HG03139 (cell line): ENCODE results near the gene SMARCD3.

Experiments used
- ATAC-seq: cut with Tn5 transposase; IDR thresholded peaks from one replicate; pipeline ENCODE4 v1.9.1; 2021; ENCODE audit not compliant: unreplicated experiment

Gene SMARCD3

DNA sequence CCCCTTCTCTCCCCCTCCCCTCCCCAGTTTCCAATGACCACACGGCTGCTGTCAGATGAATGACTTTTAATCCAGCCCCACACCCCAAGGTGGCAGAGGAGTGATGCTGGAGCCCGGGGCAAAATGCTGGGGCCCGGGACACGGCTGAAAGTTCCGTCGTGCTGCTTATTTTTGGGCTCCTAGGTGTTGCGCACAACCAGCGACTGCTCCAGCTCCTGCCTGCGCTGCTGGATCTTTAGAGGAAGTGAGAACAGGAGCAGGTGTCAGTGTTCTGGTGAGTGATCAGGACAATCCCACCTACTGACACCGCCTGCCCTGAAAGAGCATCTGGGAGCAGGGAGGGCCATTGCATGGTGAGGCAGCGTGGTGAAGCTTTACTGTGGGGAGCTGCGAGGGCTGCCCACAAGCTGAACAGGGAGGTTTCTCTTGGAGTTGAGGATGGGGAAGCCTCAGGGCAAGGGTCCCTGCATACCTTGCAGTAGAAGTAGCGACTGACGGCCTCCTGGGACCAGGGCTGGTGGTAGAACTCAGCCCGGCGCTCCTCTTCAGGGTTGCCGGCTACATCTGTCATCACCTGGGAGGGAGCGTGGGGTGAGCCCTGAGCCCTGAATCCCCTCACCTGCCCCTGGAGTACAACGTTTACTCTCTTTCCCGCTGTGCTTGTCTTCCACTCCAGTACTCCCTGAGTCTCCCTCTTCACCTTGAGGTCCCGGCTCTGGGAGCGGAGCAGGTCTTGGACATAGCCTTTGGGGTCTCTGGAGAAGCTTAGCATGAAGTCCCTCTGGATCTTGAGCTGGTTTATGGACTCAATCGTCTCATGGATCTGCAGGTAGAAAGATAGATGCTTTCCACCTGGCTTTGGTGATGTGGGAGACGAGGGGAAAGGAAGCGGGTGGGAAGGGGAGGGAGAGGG lies 9.3 kb downstream of the SMARCD3 start:
- no peak for ATAC-seq

DNA sequence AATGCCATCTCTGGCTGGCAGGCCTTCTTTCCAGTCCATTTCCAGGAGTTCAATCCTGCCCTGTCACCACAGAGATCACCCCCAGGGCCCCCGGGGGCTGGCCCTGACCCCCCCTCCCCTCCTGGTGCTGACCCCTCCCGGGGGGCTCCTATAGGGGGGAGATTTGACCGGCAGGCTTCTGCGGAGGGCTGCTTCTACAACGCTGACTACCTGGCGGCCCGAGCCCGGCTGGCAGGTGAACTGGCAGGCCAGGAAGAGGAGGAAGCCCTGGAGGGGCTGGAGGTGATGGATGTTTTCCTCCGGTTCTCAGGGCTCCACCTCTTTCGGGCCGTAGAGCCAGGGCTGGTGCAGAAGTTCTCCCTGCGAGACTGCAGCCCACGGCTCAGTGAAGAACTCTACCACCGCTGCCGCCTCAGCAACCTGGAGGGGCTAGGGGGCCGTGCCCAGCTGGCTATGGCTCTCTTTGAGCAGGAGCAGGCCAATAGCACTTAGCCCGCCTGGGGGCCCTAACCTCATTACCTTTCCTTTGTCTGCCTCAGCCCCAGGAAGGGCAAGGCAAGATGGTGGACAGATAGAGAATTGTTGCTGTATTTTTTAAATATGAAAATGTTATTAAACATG lies 10.2 kb downstream of the SMARCD3 start:
- no peak for ATAC-seq

DNA sequence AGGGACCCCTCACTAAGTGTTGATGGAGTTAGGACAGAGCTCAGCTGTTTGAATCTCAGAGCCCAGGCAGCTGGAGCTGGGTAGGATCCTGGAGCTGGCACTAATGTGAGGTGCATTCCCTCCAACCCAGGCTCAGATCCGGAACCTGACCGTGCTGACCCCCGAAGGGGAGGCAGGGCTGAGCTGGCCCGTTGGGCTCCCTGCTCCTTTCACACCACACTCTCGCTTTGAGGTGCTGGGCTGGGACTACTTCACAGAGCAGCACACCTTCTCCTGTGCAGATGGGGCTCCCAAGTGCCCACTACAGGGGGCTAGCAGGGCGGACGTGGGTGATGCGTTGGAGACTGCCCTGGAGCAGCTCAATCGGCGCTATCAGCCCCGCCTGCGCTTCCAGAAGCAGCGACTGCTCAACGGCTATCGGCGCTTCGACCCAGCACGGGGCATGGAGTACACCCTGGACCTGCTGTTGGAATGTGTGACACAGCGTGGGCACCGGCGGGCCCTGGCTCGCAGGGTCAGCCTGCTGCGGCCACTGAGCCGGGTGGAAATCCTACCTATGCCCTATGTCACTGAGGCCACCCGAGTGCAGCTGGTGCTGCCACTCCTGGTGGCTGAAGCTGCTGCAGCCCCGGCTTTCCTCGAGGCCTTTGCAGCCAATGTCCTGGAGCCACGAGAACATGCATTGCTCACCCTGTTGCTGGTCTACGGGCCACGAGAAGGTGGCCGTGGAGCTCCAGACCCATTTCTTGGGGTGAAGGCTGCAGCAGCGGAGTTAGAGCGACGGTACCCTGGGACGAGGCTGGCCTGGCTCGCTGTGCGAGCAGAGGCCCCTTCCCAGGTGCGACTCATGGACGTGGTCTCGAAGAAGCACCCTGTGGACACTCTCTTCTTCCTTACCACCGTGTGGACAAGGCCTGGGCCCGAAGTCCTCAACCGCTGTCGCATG lies 11.0 kb downstream of the SMARCD3 start:
- ATAC-seq, result no peak

- ATAC-seq, result no peak
These were observed 12.1 kb downstream of the SMARCD3 start for GRCh38 chr7:151236406-151236805.

GRCh38 chr7:151235091-151235787 lies 13.3 kb downstream of the SMARCD3 start:
- no peak for ATAC-seq

DNA sequence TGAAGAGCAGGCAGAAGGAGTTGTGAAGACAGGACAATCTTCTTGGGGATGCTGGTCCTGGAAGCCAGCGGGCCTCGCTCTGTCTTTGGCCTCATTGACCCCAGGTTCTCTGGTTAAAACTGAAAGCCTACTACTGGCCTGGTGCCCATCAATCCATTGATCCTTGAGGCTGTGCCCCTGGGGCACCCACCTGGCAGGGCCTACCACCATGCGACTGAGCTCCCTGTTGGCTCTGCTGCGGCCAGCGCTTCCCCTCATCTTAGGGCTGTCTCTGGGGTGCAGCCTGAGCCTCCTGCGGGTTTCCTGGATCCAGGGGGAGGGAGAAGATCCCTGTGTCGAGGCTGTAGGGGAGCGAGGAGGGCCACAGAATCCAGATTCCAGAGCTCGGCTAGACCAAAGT lies 14.7 kb downstream of the SMARCD3 start:
- ATAC-seq, result no peak

GRCh38 chr7:151232917-151233701 lies 15.4 kb downstream of the SMARCD3 start:
- ATAC-seq, result no peak

DNA sequence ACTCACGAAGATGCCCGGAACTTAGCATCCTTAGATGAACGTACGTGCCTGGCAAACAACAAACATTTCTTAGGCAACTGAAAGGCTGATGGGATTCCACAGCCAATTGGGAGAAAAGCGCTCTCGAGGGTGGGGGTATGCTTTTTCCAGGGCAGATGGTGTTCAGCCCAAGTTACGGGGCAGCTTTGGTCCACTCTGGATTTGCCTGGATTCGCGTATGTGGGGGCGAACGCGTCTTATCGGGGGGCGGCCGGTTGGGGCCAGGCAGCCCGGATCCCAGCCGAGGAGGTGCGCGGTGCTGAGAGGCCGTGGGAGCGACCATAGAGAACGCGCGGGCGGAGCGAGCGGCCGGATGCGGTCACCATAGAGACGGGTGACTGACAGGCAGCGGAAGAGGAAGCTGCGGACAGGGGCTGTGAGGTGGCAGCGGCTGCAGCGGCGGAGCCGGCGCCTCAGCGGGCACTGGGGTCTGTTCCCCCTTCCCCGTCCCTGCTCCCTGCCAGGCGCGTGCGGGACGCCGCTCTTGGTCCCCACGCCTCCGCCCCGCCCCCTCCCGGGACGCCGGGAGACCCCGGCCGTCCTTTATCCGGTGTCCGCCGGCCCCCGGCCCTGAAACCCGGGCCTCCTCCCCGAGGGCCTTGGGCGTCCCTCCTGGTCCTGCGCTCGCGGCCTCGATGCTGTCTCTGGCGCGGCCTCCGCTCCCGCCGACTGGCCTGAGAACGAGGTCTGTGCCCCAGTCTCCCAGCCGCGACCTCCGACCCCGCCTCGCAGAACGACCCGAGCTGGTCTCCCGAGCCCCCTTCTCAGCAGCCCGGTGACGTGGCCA lies 16.2 kb downstream of the SMARCD3 start, which contains the start of gene CHPF2:
TSS of gene CHPF2 (plus strand) at position 393 of the 826 bp plus-strand sequence. CDS start 1,529 bp downstream, outside the sequence.
- peak; percentile 97 for ATAC-seq

- no peak for ATAC-seq
These were observed 17.4 kb downstream of the SMARCD3 start for GRCh38 chr7:151231080-151231479.

DNA sequence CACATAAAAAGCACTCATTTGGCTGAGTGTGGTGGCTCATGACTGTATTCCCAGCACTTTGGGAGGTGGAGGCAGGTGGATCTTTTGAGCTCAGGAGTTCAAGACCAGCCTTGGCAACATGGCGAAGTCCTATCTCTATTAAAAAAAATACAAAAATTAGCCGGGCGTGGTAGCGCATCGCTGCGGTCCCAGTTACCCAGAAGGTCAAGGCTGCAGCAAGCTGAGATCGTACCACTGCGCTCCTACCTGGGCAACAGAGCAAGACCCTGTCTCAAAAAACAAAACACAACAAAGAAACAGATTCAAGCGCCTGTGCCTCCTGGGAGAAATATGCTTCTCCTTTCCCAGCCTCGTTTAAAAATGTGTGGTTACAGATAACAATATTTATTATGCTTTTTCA lies 19.2 kb downstream of the SMARCD3 start:
- ATAC-seq, result no peak

GRCh38 chr7:151228024-151228866 lies 20.2 kb downstream of the SMARCD3 start:
- ATAC-seq, result no peak

DNA sequence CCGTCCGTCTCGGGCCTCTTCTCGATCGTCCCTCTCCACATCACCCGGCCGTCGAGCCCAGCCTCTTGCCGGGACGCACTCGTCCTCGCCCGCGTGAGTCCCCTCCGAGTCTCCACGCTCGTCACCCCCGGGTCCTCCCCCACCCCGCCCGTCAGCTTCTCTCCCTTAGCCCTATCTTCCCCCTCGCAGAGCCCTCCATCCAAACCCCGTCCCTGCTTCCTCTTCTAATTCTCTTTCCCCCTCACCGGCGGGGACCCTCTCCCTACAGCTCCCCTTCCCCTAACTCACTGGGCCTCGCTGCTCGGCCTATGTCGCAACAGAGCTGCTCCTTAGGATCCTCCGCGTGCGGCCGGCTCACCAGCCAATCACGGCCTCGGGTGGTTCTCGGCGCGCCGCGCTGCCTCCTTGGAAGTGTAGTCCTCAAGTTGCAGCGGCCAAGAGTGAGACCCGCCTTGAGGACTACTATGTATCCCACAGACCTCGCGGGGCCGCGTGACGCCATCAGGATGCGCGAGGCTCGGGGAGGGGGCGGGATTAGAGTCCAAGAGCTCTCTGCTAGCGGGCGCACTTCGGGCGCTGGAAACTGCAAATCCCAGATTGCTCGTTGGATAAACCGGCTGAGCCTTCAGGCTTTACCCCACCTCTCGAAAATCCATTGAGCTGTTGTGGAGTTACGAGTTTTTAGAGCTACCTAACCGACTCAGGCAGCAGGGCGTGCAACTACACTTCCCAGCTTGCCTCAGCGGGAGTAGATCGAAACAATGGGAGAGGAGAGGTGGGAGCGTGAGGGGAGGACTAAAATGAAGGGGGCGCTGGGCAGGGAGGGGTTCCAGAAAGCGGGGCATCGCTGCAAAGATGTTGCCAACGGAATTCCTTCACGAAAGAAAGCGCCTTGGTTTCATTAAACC lies 21.4 kb downstream of the SMARCD3 start, which contains the start of gene ABCF2:
TSS of gene ABCF2 (minus strand) at position 331 of the 908 bp plus-strand sequence. CDS start 747 bp downstream, outside the sequence.
- ATAC-seq, result peak; percentile 99

DNA sequence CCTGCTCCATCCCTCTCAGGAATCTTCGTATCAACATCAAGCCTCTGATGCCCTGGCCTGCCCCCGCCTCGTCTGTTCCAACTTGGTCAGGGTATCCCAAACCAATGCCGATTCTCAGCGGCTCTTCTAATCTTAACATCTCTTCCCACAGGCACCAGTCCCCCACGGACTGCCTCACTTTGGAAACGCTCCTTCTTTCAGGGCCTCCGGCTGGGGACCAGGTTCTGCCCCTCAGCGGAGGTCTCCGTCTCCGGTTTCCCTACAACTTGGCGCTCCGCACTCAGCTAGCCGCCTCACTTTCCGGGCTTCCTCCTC lies 22.0 kb downstream of the SMARCD3 start:
- no peak for ATAC-seq

- no peak for ATAC-seq
These were observed 22.5 kb downstream of the SMARCD3 start for GRCh38 chr7:151225948-151226510.

- no peak for ATAC-seq
These were observed 24.8 kb downstream of the SMARCD3 start for GRCh38 chr7:151223728-151224127.

- ATAC-seq, result no peak
These were observed 30.3 kb downstream of the SMARCD3 start for GRCh38 chr7:151218170-151218569.

- no peak for ATAC-seq
These were observed 33.1 kb downstream of the SMARCD3 start for GRCh38 chr7:151215396-151215795.
